H9 (cell line): ENCODE data around the gene DSG2. TPM values are rescaled to one million over a fixed set of nuclear protein-coding genes. Genes with fewer than 3 reads are reported as not detected.

Experiments
- DNase-seq: peaks from one replicate; pipeline ENCODE4 v3.0.0-alpha.2; 2017
- H2AFZ ChIP-seq: one replicate; pipeline ENCODE4 v1.6.1; 2013; ENCODE audit warnings: mild to moderate bottlenecking, low read length, control low read depth, moderate library complexity
- H2AK5ac ChIP-seq: 2 replicates; pipeline ENCODE4 v1.6.1; 2013; ENCODE audit warnings: low read length, control low read depth, mixed read lengths; ENCODE audit not compliant: insufficient read length
- H2BK120ac ChIP-seq: one replicate; pipeline ENCODE4 v1.6.1; 2013; ENCODE audit warnings: low read depth, mild to moderate bottlenecking, low read length, control low read depth, inconsistent platforms; ENCODE audit not compliant: poor library complexity, severe bottlenecking
- H2BK12ac ChIP-seq: 2 replicates; pipeline ENCODE4 v1.6.1; 2013; ENCODE audit warnings: low read length, control low read depth, mixed read lengths, low read depth; ENCODE audit not compliant: insufficient read length
- H2BK15ac ChIP-seq: 2 replicates; pipeline ENCODE4 v1.6.1; 2013; ENCODE audit warnings: low read depth, low read length, control low read depth
- H2BK20ac ChIP-seq: one replicate; pipeline ENCODE4 v1.6.1; 2013; ENCODE audit warnings: low read depth, mild to moderate bottlenecking, low read length, control low read depth, inconsistent platforms; ENCODE audit not compliant: poor library complexity, severe bottlenecking
- H2BK5ac ChIP-seq: 2 replicates; pipeline ENCODE4 v1.6.1; 2013; ENCODE audit warnings: low read length, control low read depth, mixed read lengths; ENCODE audit not compliant: insufficient read length
- H3K14ac ChIP-seq: 2 replicates; pipeline ENCODE4 v1.6.1; 2013; ENCODE audit warnings: low read length, control low read depth; ENCODE audit not compliant: insufficient read depth
- H3K18ac ChIP-seq: 2 replicates; pipeline ENCODE4 v1.6.1; 2013; ENCODE audit warnings: low read depth, mild to moderate bottlenecking, mixed read lengths, low read length, control low read depth; ENCODE audit not compliant: insufficient read length
- H3K23ac ChIP-seq: 2 replicates; pipeline ENCODE4 v1.6.1; 2013; ENCODE audit warnings: low read length, control low read depth, mixed read lengths, low read depth; ENCODE audit not compliant: insufficient read length
- H3K23me2 ChIP-seq: 2 replicates; pipeline ENCODE4 v1.6.1; 2013; ENCODE audit warnings: low read depth, mild to moderate bottlenecking, mixed read lengths, low read length, control low read depth; ENCODE audit not compliant: insufficient read length, poor library complexity, severe bottlenecking
- H3K27ac ChIP-seq: 2 replicates; pipeline ENCODE4 v1.5.1; 2013; ENCODE audit warnings: low read length, control low read depth, mixed read lengths, low read depth; ENCODE audit not compliant: insufficient read length
- H3K27me3 ChIP-seq: 2 replicates; pipeline ENCODE4 v1.6.1; 2013; ENCODE audit warnings: low read length, control low read depth, inconsistent platforms; ENCODE audit not compliant: insufficient read depth
- H3K4ac ChIP-seq: 2 replicates; pipeline ENCODE4 v1.6.1; 2013; ENCODE audit warnings: low read depth, mild to moderate bottlenecking, control low read depth, inconsistent platforms, low read length, moderate library complexity
- H3K4me1 ChIP-seq: 2 replicates; pipeline ENCODE4 v1.6.1; 2013; ENCODE audit warnings: low read length, control low read depth, inconsistent platforms; ENCODE audit not compliant: insufficient read depth
- H3K4me2 ChIP-seq: 2 replicates; pipeline ENCODE4 v1.6.1; 2013; ENCODE audit warnings: low read length, control low read depth, mixed read lengths; ENCODE audit not compliant: insufficient read length, insufficient read depth
- H3K56ac ChIP-seq: 2 replicates; pipeline ENCODE4 v1.6.1; 2013; ENCODE audit warnings: low read depth, mild to moderate bottlenecking, mixed read lengths, low read length, control low read depth; ENCODE audit not compliant: insufficient read length
- H3K79me1 ChIP-seq: 2 replicates; pipeline ENCODE4 v1.6.1; 2013; ENCODE audit warnings: low read depth, mild to moderate bottlenecking, moderate library complexity, low read length, control low read depth, inconsistent platforms; ENCODE audit not compliant: insufficient read depth, poor library complexity, severe bottlenecking
- H3K79me2 ChIP-seq: 2 replicates; pipeline ENCODE4 v1.6.1; 2013; ENCODE audit warnings: low read length, control low read depth, inconsistent platforms; ENCODE audit not compliant: insufficient read depth
- H3K9ac ChIP-seq: 2 replicates; pipeline ENCODE4 v1.6.1; 2013; ENCODE audit warnings: low read length, control low read depth, mixed read lengths; ENCODE audit not compliant: insufficient read length; ENCODE audit errors: extremely low read depth
- H3K9me3 ChIP-seq: one replicate; pipeline ENCODE4 v1.6.1; 2013; ENCODE audit warnings: low read depth, low read length, inconsistent platforms; ENCODE audit not compliant: control insufficient read depth
- H3T11ph ChIP-seq: one replicate; pipeline ENCODE4 v1.6.1; 2013; ENCODE audit warnings: mild to moderate bottlenecking, low read length, control low read depth, inconsistent platforms
- H4K20me1 ChIP-seq: one replicate; pipeline ENCODE4 v1.6.1; 2013; ENCODE audit not compliant: control insufficient read depth, insufficient read length, insufficient read depth
- H4K5ac ChIP-seq: 2 replicates; pipeline ENCODE4 v1.6.1; 2013; ENCODE audit warnings: low read depth, mild to moderate bottlenecking, mixed read lengths, low read length, control low read depth; ENCODE audit not compliant: insufficient read length
- H4K8ac ChIP-seq: replicated peaks from 2 replicates; pipeline ENCODE4 v1.6.1; 2013; ENCODE audit warnings: low read length, control low read depth, mixed read lengths, low read depth; ENCODE audit not compliant: insufficient read length
- H4K91ac ChIP-seq: 2 replicates; pipeline ENCODE4 v1.6.1; 2013; ENCODE audit warnings: low read depth, mild to moderate bottlenecking, moderate library complexity, mixed read lengths, low read length, control low read depth; ENCODE audit not compliant: insufficient read length
- H3K27ac Mint-ChIP-seq, 3 experiments: 2 replicates in 2 of 3; 3 replicates in 1 of 3; pipeline ENCODE4 v1.8.0; 2020 to 2021; ENCODE audit warnings: mixed read lengths in 3 of 3, mild to moderate bottlenecking in 1 of 3, moderate library complexity in 1 of 3
- H3K27me3 Mint-ChIP-seq: 2 replicates; pipeline ENCODE4 v1.8.0; 2021; ENCODE audit warnings: low read depth, mild to moderate bottlenecking, moderate library complexity, mixed read lengths
- H3K36me3 Mint-ChIP-seq, 3 experiments: 2 replicates in 2 of 3; 3 replicates in 1 of 3; pipeline ENCODE4 v1.8.0; 2020 to 2021; ENCODE audit warnings: low read depth in 3 of 3, mixed read lengths in 3 of 3; ENCODE audit not compliant: insufficient read depth in 1 of 3
- H3K4me1 Mint-ChIP-seq, 2 experiments: 2 replicates each; pipeline ENCODE4 v1.8.0; 2020; ENCODE audit warnings: mixed read lengths in 2 of 2
- H3K4me3 Mint-ChIP-seq, 2 experiments: 2 replicates in 1 of 2; 3 replicates in 1 of 2; pipeline ENCODE4 v1.8.0; 2020 to 2021; ENCODE audit warnings: mild to moderate bottlenecking in 2 of 2, mixed read lengths in 2 of 2, moderate library complexity in 1 of 2
- H3K9me3 Mint-ChIP-seq, 2 experiments: 2 replicates in 1 of 2; 3 replicates in 1 of 2; pipeline ENCODE4 v1.8.0; 2020; ENCODE audit warnings: mild to moderate bottlenecking in 2 of 2, mixed read lengths in 2 of 2, moderate library complexity in 1 of 2
- CTCF ChIP-seq: fragments of 200-600 bp; sonication (generic); conservative IDR thresholded peaks from 3 replicates; pipeline ENCODE4 v1.8.0; 2021; ENCODE audit warnings: antibody characterized with exemption, mild to moderate bottlenecking
- WGBS: extraction: QIAGEN DNeasy Blood & Tissue Kit; methylation state at CpG from one replicate; pipeline ENCODE4 v1.1.7; 2013; ENCODE audit warnings: missing lambda C conversion rate, low lambda C conversion rate, mixed read lengths; ENCODE audit not compliant: insufficient read length; ENCODE audit errors: extremely low coverage; 5-methylcytosine and 5-hydroxymethylcytosine counted together
- total RNA-seq: library from RNA; stranded (reverse); gene quantifications from 2 replicates; pipeline ENCODE4 v1.2.1, GENCODE V29; 2021

DSG2 gene
- total RNA-seq, 1 experiment from 2014 or later = 107 TPM

GRCh38 chr18:31512203-31512764 lies 14.3 kb downstream of the DSG2 start:
- H3K4ac ChIP-seq = no peak overlapping the region
- TF ChIP-seq CTCF = no peak
- H2BK120ac ChIP-seq = no peak overlapping the region
- no peaks in the 10 kb centered on the region for H3K9me3 ChIP-seq
- no peaks in the 10 kb centered on the region for H3K23me2 ChIP-seq
- Mint-ChIP-seq H3K27ac (peak overlapping the region; percentile 5 to 64 (median 5); a peak in 1 of 7 replicates), H3K9me3 (peaks cover 2 to 3% of the 10 kb centered on the region in 2 experiments; a peak in 2 of 5 replicates), H3K4me1 (peaks cover 24 to 34% of the 10 kb centered on the region in 2 experiments), H3K27me3 (no peaks in the 10 kb centered on the region), H3K36me3 (peaks cover 3 to 8% (median 5%) of the 10 kb centered on the region in 3 experiments), H3K4me3 (no peak overlapping the region)
- peaks cover 17% of the 10 kb centered on the region; the same call in 1 of the 2 replicates for H3K79me2 ChIP-seq
- H2BK20ac ChIP-seq = no peak overlapping the region
- no peak overlapping the region for H3T11ph ChIP-seq
- H3K79me1 ChIP-seq = peaks cover 3% of the 10 kb centered on the region
- no peak overlapping the region for H3K23ac ChIP-seq
- H2BK12ac ChIP-seq = no peak overlapping the region
- H2BK5ac ChIP-seq = no peak overlapping the region
- no peak overlapping the region for H3K9ac ChIP-seq
- no peak for DNase-seq
- H3K14ac ChIP-seq = no peak overlapping the region
- H3K4me1 ChIP-seq = peaks cover 6% of the 10 kb centered on the region; the same call in 1 of the 2 replicates
- no peaks in the 10 kb centered on the region for H3K27me3 ChIP-seq
- H2BK15ac ChIP-seq = no peak overlapping the region
- no peak overlapping the region for H3K56ac ChIP-seq
- no peak overlapping the region for H3K4me2 ChIP-seq
- no peak overlapping the region for H2AFZ ChIP-seq
- no peak overlapping the region for H3K27ac ChIP-seq
- H4K91ac ChIP-seq = no peak overlapping the region
- no peak overlapping the region for H3K18ac ChIP-seq
- H4K5ac ChIP-seq = no peak overlapping the region
- WGBS = no CpG with 5 or more reads among the region's 6 CpGs
- no peaks in the 10 kb centered on the region for H4K20me1 ChIP-seq
- no peak overlapping the region for H2AK5ac ChIP-seq
- H4K8ac ChIP-seq = no peak overlapping the region
